Measurements from ENCODE around the gene SHQ1. TPM values are rescaled to one million over a fixed set of nuclear protein-coding genes. Genes with fewer than 3 reads are reported as not detected.

SHQ1 gene
- total RNA-seq, 1 experiment from 2014 or later = 27.6 TPM

DNA sequence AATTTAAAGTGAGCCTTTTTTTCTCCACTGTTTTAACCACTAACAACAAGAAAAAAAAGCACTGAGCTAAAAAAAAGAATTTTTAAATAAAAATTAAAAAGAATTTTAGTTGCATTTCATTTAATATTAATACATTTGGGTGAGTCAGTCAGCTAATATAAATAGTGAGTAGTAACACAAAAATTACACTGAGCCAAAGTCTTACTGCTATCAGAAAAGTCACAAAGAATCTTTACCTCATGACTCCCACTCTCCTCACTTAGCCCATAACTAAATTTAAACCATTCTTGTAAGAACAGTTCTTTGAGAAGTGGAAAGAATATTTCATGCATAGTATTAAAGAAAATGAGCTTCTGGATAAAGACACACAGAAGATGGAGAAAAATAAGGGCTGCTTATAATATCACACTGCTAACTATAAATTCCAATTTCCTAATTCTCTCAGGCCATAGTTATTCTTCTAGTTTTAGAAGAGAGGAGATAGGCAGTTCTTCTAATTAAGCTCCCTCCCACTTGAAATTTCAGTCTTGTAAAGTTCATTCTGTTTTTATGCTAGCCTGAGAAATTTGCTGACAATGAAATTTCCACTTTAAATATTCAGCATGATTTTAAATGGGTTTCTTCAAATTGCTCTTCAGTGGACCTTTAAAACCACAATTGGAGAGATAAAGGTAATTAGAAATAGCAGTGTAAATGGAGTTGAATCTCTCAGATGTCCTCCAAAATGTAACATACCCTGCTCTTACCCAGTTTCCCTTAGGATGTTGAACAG lies 17.6 kb downstream of the SHQ1 start (continued):
- TF ChIP-seq, protein P1, sequence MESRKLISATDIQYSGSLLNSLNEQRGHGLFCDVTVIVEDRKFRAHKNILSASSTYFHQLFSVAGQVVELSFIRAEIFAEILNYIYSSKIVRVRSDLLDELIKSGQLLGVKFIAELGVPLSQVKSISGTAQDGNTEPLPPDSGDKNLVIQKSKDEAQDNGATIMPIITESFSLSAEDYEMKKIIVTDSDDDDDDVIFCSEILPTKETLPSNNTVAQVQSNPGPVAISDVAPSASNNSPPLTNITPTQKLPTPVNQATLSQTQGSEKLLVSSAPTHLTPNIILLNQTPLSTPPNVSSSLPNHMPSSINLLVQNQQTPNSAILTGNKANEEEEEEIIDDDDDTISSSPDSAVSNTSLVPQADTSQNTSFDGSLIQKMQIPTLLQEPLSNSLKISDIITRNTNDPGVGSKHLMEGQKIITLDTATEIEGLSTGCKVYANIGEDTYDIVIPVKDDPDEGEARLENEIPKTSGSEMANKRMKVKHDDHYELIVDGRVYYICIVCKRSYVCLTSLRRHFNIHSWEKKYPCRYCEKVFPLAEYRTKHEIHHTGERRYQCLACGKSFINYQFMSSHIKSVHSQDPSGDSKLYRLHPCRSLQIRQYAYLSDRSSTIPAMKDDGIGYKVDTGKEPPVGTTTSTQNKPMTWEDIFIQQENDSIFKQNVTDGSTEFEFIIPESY (IDR thresholded peaks at IDR 0.05; ENCODE audit: extremely low read depth, insufficient replicate concordance, low read length) = no peak
- TF ChIP-seq, protein P2, sequence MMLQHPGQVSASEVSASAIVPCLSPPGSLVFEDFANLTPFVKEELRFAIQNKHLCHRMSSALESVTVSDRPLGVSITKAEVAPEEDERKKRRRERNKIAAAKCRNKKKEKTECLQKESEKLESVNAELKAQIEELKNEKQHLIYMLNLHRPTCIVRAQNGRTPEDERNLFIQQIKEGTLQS (IDR thresholded peaks at IDR 0.05) = no peak

DNA sequence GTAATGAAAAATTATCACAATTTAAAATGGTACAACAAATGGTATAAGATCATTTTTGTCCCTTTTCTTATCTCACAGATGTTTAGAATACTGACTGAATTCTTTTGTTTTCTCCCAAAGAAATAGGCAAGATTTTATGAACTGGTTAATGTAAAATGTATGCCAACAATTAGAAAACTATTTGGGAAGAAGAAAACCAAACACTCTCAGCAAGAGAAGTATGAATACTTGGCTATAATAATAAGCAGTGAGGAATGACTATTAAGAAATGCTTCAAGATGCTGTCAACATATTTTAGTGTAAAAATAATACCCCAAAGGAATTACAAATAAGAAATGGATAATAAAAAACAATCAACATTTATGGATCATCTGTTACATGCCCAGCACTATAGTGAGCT lies 18.5 kb downstream of the SHQ1 start:
- ATAC-seq (no peak), DNase-seq (ENCODE audit: low read depth, low spot score) (no peak)
- Histone ChIP-seq H3K79me2 (ENCODE audit: insufficient read depth, low read length) (peaks cover 7% of the 10 kb centered on the region; the same call in 1 of the 2 replicates), H3K9ac (ENCODE audit: low read length) (no peak overlapping the region), H3K27ac (ENCODE audit: low read depth, low read length) (no peak overlapping the region), H3K36me3 (ENCODE audit: control insufficient read depth in 1 of 2, insufficient read depth in 2 of 2, low read length in 2 of 2) (peaks cover 2 to 13% of the 10 kb centered on the region in 2 experiments; a peak in 1 of 4 replicates), H4K20me1 (ENCODE audit: insufficient read depth) (peaks cover 3% of the 10 kb centered on the region; the same call in 1 of the 2 replicates), H3K4me3 (replicated peaks in 1 of 2; ENCODE audit: low read depth in 1 of 2, low read length in 2 of 2) (no peak overlapping the region), H3K9me2 (ENCODE audit: insufficient read depth) (no peaks in the 10 kb centered on the region), H3K4me1 (ENCODE audit: control insufficient read depth in 1 of 2, insufficient read depth in 2 of 2, low read length in 2 of 2) (no peaks in the 10 kb centered on the region), H2AFZ (ENCODE audit: low read depth, low read length, poor library complexity, severe bottlenecking) (no peak overlapping the region), H3K9me3 (ENCODE audit: control insufficient read depth in 1 of 2, insufficient read depth in 1 of 2, low read depth in 1 of 2, low read length in 2 of 2) (no peaks in the 10 kb centered on the region), H3K27me3 (ENCODE audit: insufficient read depth, low read length) (no peaks in the 10 kb centered on the region), H3K4me2 (ENCODE audit: low read length) (no peak overlapping the region)
- CTCF ChIA-PET = interaction anchor here (2.6 kb wide), 1 partner anchor 7 kb away, joined by 8 read pairs; no protein-coding TSS in a partner anchor
- no TSS peak for BruUV-seq (replicated peaks)
- intact Hi-C loops (cut with micrococcal nuclease) = no loop called here
- RAD21 ChIA-PET (ENCODE audit: low non-redundant PET in 1 of 2, low total read pairs in 2 of 2, uncharacterized antibody in 2 of 2, unreplicated experiment in 2 of 2) = no interaction called here
- TF ChIP-seq ZNF274 (IDR thresholded peaks at IDR 0.05; ENCODE audit: low read depth, low read length) (no peak), ZFX (IDR thresholded peaks at IDR 0.05) (no peak), SRF (IDR thresholded peaks at IDR 0.05; ENCODE audit: low read depth) (no peak), SIN3A (IDR thresholded peaks at IDR 0.05; ENCODE audit: low read depth) (no peak), TCF7L2 (IDR thresholded peaks at IDR 0.05; ENCODE audit: borderline replicate concordance, extremely low read depth, insufficient read depth, insufficient read length) (no peak), EZH2phosphoT487 (IDR thresholded peaks at IDR 0.05; ENCODE audit: borderline replicate concordance) (no peak), EGR1 (IDR thresholded peaks at IDR 0.05; ENCODE audit: low read depth) (no peak), CBX3 (IDR thresholded peaks at IDR 0.05; ENCODE audit: low read depth) (no peak), RAD21 (IDR thresholded peaks at IDR 0.05; ENCODE audit: low read depth) (no peak)
- TF ChIP-seq, protein P3, sequence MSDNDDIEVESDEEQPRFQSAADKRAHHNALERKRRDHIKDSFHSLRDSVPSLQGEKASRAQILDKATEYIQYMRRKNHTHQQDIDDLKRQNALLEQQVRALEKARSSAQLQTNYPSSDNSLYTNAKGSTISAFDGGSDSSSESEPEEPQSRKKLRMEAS (IDR thresholded peaks at IDR 0.05) = no peak
- TF ChIP-seq, protein P1 (IDR thresholded peaks at IDR 0.05; ENCODE audit: extremely low read depth, insufficient replicate concordance, low read length) = no peak
- POLR2A ChIA-PET = no interaction called here

Measured in HCT116 (cell line).